HEK293 (cell line): ENCODE data around the gene RAB44.

ENCODE experiments used
- CTCF ChIA-PET: fragments of 350-600 bp; formaldehyde crosslinking; extraction: SDS; loops from one replicate; lab custom pipeline; 2021; ENCODE audit warnings: antibody characterized with exemption; lab: Yijun Ruan, JAX
- POLR2A ChIA-PET: fragments of 300-600 bp; formaldehyde crosslinking; extraction: SDS; loops from one replicate; lab custom pipeline; 2020; ENCODE audit warnings: antibody characterized with exemption, inconsistent platforms; lab: Yijun Ruan, JAX
- H3K27ac ChIP-seq: fragments of 200-500 bp; sonication (Bioruptor generic); 2 replicates; pipeline ENCODE4 v1.5.1; 2014; ENCODE audit warnings: low read depth, low read length, control low read depth, inconsistent platforms; ENCODE audit errors: extremely low read depth
- H3K36me3 ChIP-seq, 2 experiments: fragments of 200-500 bp in 1 of 2; sonication (Bioruptor generic) in 1 of 2; 1 replicate in 1 of 2; 2 replicates in 1 of 2; pipeline ENCODE4 v1.5.1; 2014 to 2017; ENCODE audit warnings: inconsistent platforms in 2 of 2, low read length in 2 of 2; ENCODE audit not compliant: control insufficient read depth in 2 of 2, insufficient read depth in 1 of 2
- H3K4me1 ChIP-seq: fragments of 200-500 bp; sonication (Bioruptor generic); 2 replicates; pipeline ENCODE4 v1.5.1; 2014; ENCODE audit warnings: mild to moderate bottlenecking, low read length, inconsistent platforms; ENCODE audit not compliant: control insufficient read depth, insufficient read depth
- H3K4me3 ChIP-seq: 2 replicates; pipeline ENCODE4 v1.5.1; 2011; ENCODE audit warnings: low read depth, mild to moderate bottlenecking, control low read depth, low read length, moderate library complexity
- H3K9me3 ChIP-seq: fragments of 200-500 bp; sonication (Bioruptor generic); 2 replicates; pipeline ENCODE4 v1.5.1; 2014; ENCODE audit warnings: low read depth, low read length, inconsistent platforms; ENCODE audit not compliant: control insufficient read depth, insufficient read depth
- HOXA7 ChIP-seq: sonication (generic); formaldehyde crosslinking; IDR thresholded peaks from 2 replicates; pipeline ENCODE4 v1.8.1; 2022; ENCODE audit warnings: missing genetic modification reagents, borderline replicate concordance
- KLF8 ChIP-seq: fragments of 450-650 bp; formaldehyde crosslinking; IDR thresholded peaks from 2 replicates; pipeline ENCODE4 v1.5.1; 2016; ENCODE audit warnings: missing biosample characterization, missing genetic modification characterization
- MEIS1 ChIP-seq: sonication (generic); formaldehyde crosslinking; IDR thresholded peaks from 2 replicates; pipeline ENCODE4 v1.8.1; 2022; ENCODE audit warnings: missing genetic modification reagents, mild to moderate bottlenecking, borderline replicate concordance
- ZNF211 ChIP-seq: fragments of 450-650 bp; formaldehyde crosslinking; IDR thresholded peaks from 2 replicates; pipeline ENCODE4 v1.5.1; 2016; ENCODE audit warnings: low read depth, missing biosample characterization, missing genetic modification characterization
- ZNF280D ChIP-seq: fragments of 450-650 bp; formaldehyde crosslinking; IDR thresholded peaks from 2 replicates; pipeline ENCODE4 v1.5.1; 2016; ENCODE audit warnings: missing biosample characterization, missing genetic modification characterization
- ZNF366 ChIP-seq: fragments of 450-650 bp; formaldehyde crosslinking; conservative IDR thresholded peaks from 2 replicates; pipeline ENCODE4 v1.5.1; 2016; ENCODE audit warnings: missing biosample characterization, missing genetic modification characterization
- ZNF404 ChIP-seq: fragments of 450-650 bp; formaldehyde crosslinking; IDR thresholded peaks from 2 replicates; pipeline ENCODE4 v1.5.1; 2017; ENCODE audit warnings: missing biosample characterization, missing genetic modification characterization
- ZNF514 ChIP-seq: fragments of 450-650 bp; formaldehyde crosslinking; IDR thresholded peaks from 2 replicates; pipeline ENCODE4 v1.5.1; 2016; ENCODE audit warnings: missing biosample characterization, missing genetic modification characterization
- ZNF621 ChIP-seq: fragments of 450-650 bp; formaldehyde crosslinking; IDR thresholded peaks from 2 replicates; pipeline ENCODE4 v1.5.1; 2017; ENCODE audit warnings: missing biosample characterization, missing genetic modification characterization
- ZNF623 ChIP-seq: fragments of 450-650 bp; formaldehyde crosslinking; IDR thresholded peaks from 2 replicates; pipeline ENCODE4 v1.5.1; 2016; ENCODE audit warnings: missing biosample characterization, missing genetic modification characterization
- ZNF658 ChIP-seq: fragments of 450-650 bp; formaldehyde crosslinking; IDR thresholded peaks from 2 replicates; pipeline ENCODE4; 2016; ENCODE audit warnings: missing biosample characterization, missing genetic modification characterization
- ZNF776 ChIP-seq: fragments of 450-650 bp; formaldehyde crosslinking; IDR thresholded peaks from 2 replicates; pipeline ENCODE4 v1.5.0; 2017; ENCODE audit warnings: missing biosample characterization, missing genetic modification characterization, borderline replicate concordance
- ZNF791 ChIP-seq: fragments of 450-650 bp; formaldehyde crosslinking; IDR thresholded peaks from 2 replicates; pipeline ENCODE4 v1.5.1; 2016; ENCODE audit warnings: missing biosample characterization, missing genetic modification characterization
- ZNF830 ChIP-seq: fragments of 450-650 bp; IDR thresholded peaks from 2 replicates; pipeline ENCODE4 v1.5.0; 2018; ENCODE audit warnings: missing biosample characterization, missing genetic modification characterization, low read depth, mild to moderate bottlenecking, moderate library complexity
- ZXDB ChIP-seq: fragments of 450-650 bp; formaldehyde crosslinking; IDR thresholded peaks from 2 replicates; pipeline ENCODE4 v1.5.1; 2016; ENCODE audit warnings: missing biosample characterization, missing genetic modification characterization
- TF ChIP-seq, protein P1 (sequence below): fragments of 450-650 bp; formaldehyde crosslinking; IDR thresholded peaks from 2 replicates; pipeline ENCODE4 v1.5.1; 2017; ENCODE audit warnings: missing biosample characterization, missing genetic modification characterization
- TF ChIP-seq, protein P2 (sequence below): fragments of 450-650 bp; formaldehyde crosslinking; optimal IDR thresholded peaks from 2 replicates; pipeline ENCODE3; 2016; ENCODE audit warnings: missing biosample characterization, mild to moderate bottlenecking, missing genetic modification characterization

The RAB44 gene

DNA sequence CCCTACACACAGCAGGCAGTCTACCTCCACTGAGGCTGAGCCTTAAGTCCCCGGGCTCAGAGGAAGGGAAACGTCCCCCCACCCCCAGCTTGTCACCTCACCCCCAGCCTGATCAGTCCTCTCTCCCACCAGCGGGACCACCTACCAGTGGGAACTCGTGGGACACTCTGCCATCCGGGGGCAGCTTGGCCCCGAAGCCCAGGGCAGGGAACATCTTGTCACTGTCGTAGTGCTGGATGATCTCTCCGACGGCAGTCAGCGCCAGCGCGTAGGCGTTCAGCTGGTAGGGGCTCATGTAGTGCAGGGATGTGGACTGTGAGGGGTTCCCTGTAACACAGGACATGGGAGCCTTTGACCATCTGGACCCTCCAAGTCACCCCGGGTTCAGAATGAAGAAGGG is 48.6 kb downstream of the RAB44 start:
- H3K36me3 ChIP-seq: no peaks in the 10 kb centered on the region
- POLR2A ChIA-PET: interaction anchor here (0.6 kb wide), 1 partner anchor 71 kb away, joined by 3 read pairs; no protein-coding TSS in a partner anchor
- no peaks in the 10 kb centered on the region for H3K4me1 ChIP-seq
- TF ChIP-seq ZXDB (tag by site-specific recombination): no peak
- TF ChIP-seq, protein P1, sequence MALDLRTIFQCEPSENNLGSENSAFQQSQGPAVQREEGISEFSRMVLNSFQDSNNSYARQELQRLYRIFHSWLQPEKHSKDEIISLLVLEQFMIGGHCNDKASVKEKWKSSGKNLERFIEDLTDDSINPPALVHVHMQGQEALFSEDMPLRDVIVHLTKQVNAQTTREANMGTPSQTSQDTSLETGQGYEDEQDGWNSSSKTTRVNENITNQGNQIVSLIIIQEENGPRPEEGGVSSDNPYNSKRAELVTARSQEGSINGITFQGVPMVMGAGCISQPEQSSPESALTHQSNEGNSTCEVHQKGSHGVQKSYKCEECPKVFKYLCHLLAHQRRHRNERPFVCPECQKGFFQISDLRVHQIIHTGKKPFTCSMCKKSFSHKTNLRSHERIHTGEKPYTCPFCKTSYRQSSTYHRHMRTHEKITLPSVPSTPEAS (tag by site-specific recombination): no peak
- no peak for TF ChIP-seq ZNF776
- TF ChIP-seq ZNF658 (tag by site-specific recombination): no peak
- no peak for TF ChIP-seq ZNF623
- no peak for TF ChIP-seq ZNF791 (tag by site-specific recombination)
- no peak for TF ChIP-seq ZNF280D
- TF ChIP-seq ZNF211 (tag by site-specific recombination): no peak
- TF ChIP-seq HOXA7 (CRISPR knock-in tag): no peak
- TF ChIP-seq MEIS1 (CRISPR knock-in tag): no peak
- TF ChIP-seq ZNF830 (tag by site-specific recombination): no peak
- TF ChIP-seq, protein P2, sequence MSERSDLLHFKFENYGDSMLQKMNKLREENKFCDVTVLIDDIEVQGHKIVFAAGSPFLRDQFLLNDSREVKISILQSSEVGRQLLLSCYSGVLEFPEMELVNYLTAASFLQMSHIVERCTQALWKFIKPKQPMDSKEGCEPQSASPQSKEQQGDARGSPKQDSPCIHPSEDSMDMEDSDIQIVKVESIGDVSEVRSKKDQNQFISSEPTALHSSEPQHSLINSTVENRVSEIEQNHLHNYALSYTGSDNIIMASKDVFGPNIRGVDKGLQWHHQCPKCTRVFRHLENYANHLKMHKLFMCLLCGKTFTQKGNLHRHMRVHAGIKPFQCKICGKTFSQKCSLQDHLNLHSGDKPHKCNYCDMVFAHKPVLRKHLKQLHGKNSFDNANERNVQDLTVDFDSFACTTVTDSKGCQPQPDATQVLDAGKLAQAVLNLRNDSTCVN (tag by site-specific recombination): no peak
- no peak for TF ChIP-seq ZNF514 (tag by site-specific recombination)
- no peak for TF ChIP-seq KLF8 (tag by site-specific recombination)
- no peak for TF ChIP-seq ZNF366 (tag by site-specific recombination)
- no peak overlapping the region for H3K4me3 ChIP-seq
- CTCF ChIA-PET: interaction anchor here (0.7 to 2.9 kb wide), 5 partner anchors 12 to 131 kb away, joined by 3 to 25 read pairs (median 5); no protein-coding TSS in a partner anchor
- no peak overlapping the region for H3K27ac ChIP-seq
- H3K9me3 ChIP-seq: no peaks in the 10 kb centered on the region

DNA sequence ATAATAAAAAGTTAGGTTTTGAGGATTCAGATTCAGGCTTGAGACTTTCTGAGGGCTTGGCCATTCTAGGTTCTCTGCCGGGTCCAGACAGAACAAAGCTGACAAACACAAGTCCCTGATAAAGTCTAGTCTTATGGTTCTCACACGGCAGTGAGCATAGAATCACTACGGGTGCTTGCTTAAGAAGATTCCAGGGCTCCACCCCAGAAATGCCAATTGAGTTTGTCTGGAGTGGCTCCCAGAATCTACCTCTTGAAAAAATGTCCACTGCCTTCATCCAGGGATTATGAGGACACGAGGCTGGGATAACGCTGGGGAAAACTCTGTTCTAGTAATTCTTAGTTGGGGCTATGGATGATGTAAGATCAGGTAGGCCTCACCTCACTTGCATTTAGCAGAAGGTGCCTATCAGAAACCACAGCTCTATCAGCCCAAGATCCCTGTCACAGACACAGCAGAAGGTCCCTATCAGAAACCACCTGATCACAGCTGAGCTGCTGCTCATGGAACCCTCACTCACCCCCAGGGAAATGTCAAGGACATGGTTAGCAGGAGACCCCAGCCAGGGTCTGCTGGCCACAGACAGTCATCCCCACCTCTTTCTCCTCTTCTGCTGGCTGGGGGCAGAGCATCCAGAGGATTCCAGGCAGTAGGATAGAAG is 52.3 kb downstream of the RAB44 start:
- ChIA-PET POLR2A (interaction anchor here (1.3 kb wide), 1 partner anchor 71 kb away, joined by 3 read pairs; the partner anchor contains the start of gene CDKN1A), CTCF (interaction anchor here (0.6 to 5.0 kb wide), 2 partner anchors 9 to 431 kb away, joined by 3 to 47 read pairs; no protein-coding TSS in a partner anchor)
- Histone ChIP-seq H3K9me3 (no peaks in the 10 kb centered on the region), H3K36me3 (no peaks in the 10 kb centered on the region), H3K4me1 (no peaks in the 10 kb centered on the region; the same call in 1 of the 2 replicates), H3K27ac (no peak overlapping the region), H3K4me3 (no peak overlapping the region)
- TF ChIP-seq ZNF404 (no peak), ZNF621 (tag by site-specific recombination) (no peak)
